ENCODE measurements around the gene AOC1.

The AOC1 gene

GRCh38 chr7:150858236-150859197, 6.2 kb downstream of the AOC1 start:
- DNase-seq = no peak

- no peak for DNase-seq
These were observed 8.1 kb downstream of the AOC1 start for GRCh38 chr7:150860291-150860977.

- no peak for DNase-seq
These were observed 8.6 kb downstream of the AOC1 start for GRCh38 chr7:150860978-150861295.

- DNase-seq = no peak
These were observed 10.0 kb downstream of the AOC1 start for GRCh38 chr7:150862356-150862755.

- DNase-seq = no peak
These were observed 11.6 kb downstream of the AOC1 start for GRCh38 chr7:150863946-150864345.

GRCh38 chr7:150866932-150867564, 14.7 kb downstream of the AOC1 start:
- DNase-seq = no peak

- DNase-seq = no peak
These were observed 15.3 kb downstream of the AOC1 start for GRCh38 chr7:150867605-150868004.

GRCh38 chr7:150869467-150869866, 17.1 kb downstream of the AOC1 start:
- DNase-seq = no peak

GRCh38 chr7:150871601-150872000, 19.3 kb downstream of the AOC1 start:
- no peak for DNase-seq

- no peak for DNase-seq
These were observed 22.3 kb downstream of the AOC1 start for GRCh38 chr7:150874401-150875198.

- no peak for DNase-seq
These were observed 23.5 kb downstream of the AOC1 start for GRCh38 chr7:150875791-150876190.

GRCh38 chr7:150876817-150877526, 24.7 kb downstream of the AOC1 start:
- DNase-seq = peak in 1 of 2 donors; percentile 64

- DNase-seq = no peak
These were observed 25.2 kb downstream of the AOC1 start for GRCh38 chr7:150877536-150877935.

- DNase-seq = no peak
These were observed 27.0 kb downstream of the AOC1 start for GRCh38 chr7:150879345-150879744.

GRCh38 chr7:150881189-150881588, 28.9 kb downstream of the AOC1 start:
- no peak for DNase-seq

GRCh38 chr7:150890853-150891584, 38.7 kb downstream of the AOC1 start:
- no peak for DNase-seq

GRCh38 chr7:150891740-150892139, 39.4 kb downstream of the AOC1 start:
- DNase-seq = no peak

- DNase-seq = no peak
These were observed 43.5 kb downstream of the AOC1 start for GRCh38 chr7:150895809-150896208.

- DNase-seq = no peak
These were observed 44.4 kb downstream of the AOC1 start for GRCh38 chr7:150896562-150897209.

GRCh38 chr7:150897502-150898474, 45.5 kb downstream of the AOC1 start:
- no peak for DNase-seq

Data from bone marrow (tissue), 2 donors.